ENCODE data around the gene PAX5.

The PAX5 gene

DNA sequence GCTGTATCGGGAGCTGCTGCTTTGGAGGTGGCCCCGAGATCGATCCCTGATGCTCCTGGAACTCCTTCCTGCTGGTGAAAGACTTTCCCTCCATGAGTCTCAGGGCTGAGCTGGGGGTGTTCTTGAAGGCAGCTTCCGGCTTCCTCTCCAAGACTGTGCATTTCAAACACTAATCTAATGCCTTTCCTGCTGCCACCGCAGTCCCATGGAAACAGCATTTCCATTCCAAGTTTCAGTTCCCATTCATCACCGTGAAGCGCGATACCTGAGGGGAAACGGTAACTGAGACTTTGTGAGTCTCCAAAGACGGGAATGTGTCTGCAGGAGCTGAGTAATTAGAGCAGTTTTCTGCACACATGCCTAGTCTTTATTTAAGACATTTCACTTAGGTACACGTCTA, 230.1 kb downstream of the PAX5 start:
- no peak for DNase-seq (ENCODE audit: low spot score)

- peak; percentile 46 for DNase-seq (ENCODE audit: low spot score)
Observed at GRCh38 chr9:36802201-36802920, 231.7 kb downstream of the PAX5 start.

- DNase-seq (ENCODE audit: low spot score): no peak
Observed at GRCh38 chr9:36800455-36800854, 233.6 kb downstream of the PAX5 start.

DNA sequence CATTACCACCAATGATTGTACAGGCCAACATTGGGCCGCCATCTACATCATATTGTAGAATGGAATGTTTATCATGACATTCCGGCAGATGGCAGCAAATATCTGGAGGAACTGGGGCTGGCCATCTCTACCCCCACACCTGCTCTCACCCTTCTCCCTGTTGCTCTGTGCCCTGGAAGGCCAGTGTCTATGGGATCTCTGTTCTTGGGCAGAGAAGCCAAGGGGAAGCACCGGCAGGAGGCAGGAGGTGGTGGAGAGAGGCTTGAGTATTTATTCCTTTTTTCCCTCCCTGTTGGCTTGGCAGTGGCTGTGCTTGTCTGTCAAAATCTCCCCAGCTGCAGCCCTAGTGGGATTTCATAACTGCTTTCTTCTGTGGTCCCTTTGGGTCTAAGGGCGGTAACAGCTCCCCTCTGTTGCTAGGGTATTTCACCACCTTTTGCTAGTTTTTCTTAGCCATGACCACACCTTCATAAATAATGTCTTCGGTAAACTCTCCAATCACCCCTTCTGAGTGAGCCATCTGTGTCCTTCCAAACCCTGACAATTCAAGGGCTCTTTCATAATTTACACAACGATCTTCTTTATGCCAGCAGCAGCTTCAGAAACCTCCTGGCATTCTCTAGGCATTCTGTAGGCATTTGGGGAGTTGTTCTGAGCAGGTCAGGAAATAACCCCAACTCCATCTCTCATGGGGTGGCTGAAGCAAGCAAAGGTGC, 235.6 kb downstream of the PAX5 start:
- DNase-seq (ENCODE audit: low spot score): no peak

DNA sequence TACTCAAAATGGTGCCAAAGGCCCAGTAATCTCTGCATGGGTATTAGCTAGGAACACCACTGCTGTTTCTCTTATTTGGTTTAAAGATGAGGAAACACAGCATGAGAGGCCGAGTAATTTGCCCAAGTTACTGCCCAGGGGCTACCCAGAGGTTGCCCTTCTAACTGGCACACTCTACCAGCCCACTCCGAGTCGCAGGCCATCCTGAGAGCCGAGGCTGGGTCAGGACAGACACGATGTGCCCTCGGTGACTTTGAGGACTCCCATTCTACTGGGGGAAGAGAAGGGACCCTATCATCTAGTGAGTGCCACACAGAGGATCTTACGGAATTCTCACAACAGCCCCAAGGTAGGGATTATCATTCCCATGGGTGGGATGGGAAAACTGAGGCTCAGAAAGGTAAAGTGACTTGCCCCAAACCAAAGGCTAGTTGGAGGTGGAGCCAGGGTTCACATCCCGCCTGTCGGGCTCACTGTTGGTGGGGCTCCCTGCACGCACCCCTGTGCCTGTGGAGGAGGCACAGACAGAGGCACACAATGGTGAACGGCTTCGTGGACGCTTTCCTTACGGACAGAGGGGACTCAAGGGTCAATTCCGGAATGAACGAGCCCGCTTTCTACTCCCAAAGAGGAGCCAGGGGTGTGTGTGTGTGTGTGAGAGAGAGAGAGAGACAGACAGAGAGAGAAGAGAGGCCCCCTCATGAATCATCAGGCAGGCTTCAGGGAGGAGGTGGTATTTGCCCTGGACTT, 236.4 kb downstream of the PAX5 start:
- DNase-seq (ENCODE audit: low spot score): no peak

GRCh38 chr9:36796671-36797419, 237.2 kb downstream of the PAX5 start:
- DNase-seq (ENCODE audit: low spot score): no peak

- DNase-seq (ENCODE audit: low spot score): no peak
Observed at GRCh38 chr9:36794461-36794860, 239.6 kb downstream of the PAX5 start.

GRCh38 chr9:36793277-36793676, 240.8 kb downstream of the PAX5 start:
- DNase-seq (ENCODE audit: low spot score): no peak

DNA sequence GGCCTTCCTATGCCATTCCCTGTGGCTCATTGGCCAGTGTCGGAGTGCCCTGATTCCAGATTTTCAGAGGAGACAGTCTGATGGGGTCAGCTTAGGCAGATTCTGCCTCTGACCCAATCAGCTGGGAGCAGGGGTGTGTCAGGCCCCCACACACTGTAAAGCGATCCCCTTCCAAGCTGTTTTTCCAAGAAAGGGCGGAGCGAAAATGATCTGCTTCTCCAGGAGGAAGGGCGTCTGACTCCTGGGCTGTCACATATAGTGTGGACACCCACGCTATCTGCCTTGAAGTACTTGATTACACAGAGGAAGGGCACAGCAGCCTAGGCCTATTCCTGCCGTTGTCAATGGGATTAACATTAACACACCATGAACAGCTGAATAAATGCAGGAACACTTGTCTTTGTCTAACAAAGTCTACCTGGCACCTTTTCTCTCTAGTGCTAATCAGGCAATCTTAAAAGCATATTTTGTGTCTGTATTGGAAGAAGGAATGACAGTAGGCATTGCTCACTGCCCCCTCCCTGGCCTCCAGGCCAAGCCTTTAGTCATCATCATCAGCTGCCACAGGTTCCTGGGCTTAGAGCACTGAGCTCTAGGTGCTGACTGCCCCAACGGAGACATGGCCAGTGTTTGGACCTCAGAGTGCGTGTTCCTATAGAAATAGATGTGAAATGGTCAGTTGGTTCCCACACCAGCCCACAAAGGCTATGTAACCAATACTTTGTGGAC, 242.7 kb downstream of the PAX5 start:
- no peak for DNase-seq (ENCODE audit: low spot score)

GRCh38 chr9:36789886-36790285, 244.2 kb downstream of the PAX5 start:
- DNase-seq (ENCODE audit: low spot score): no peak

DNA sequence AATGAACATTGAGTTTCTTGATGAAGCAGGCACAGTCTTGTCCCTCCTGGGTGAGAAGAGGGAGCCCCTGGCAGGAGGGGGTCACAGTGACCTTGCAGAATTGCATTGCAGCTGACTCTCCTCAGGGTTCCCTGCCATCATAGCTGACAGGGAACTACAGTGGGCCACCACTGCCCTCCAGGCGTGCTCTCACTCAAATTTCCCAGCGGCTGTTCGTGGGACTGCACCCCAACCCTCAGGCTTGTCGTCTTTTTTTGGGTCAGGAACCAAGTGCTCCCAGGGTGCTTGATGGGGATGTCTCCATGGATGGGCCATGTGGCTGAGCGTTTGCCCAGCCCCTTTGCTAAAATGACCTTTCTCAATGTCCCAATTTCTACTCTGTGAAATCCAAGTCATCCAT, 245.5 kb downstream of the PAX5 start:
- no peak for DNase-seq (ENCODE audit: low spot score)

DNA sequence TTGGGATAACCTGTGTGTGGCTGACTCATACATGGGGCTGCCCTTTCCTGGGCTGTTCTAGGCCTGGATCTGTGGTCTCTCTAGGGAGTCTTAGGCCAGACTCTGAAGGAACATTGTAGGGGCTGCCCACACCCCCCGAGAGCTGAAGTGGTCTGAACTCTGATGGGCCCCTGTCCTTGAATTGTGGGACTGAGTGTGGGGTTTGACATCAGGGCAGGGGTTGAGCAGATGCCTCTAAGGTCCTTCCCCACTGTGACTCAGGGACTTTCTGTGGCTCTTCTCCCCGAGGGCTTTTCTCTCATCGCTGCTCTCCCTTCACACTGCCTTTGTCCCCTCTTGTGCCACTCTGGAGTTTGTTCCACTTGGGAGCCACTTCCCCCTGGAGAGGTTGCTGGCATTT, 246.4 kb downstream of the PAX5 start:
- DNase-seq (ENCODE audit: low spot score): no peak

All from AG08396 (cell line).